ENCODE measurements around the gene OR2M4. TPM values are rescaled to one million over a fixed set of nuclear protein-coding genes. Genes with fewer than 3 reads are reported as not detected.

OR2M4 gene, protein sequence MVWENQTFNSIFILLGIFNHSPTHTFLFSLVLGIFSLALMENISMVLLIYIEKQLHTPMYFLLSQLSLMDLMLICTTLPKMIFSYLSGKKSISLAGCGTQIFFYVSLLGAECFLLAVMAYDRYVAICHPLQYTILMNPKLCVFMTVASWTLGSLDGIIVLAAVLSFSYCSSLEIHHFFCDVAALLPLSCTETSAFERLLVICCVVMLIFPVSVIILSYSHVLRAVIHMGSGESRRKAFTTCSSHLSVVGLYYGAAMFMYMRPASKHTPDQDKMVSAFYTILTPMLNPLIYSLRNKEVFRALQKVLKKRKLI
- total RNA-seq (2012; rRNA removed), result not detected in 2 replicates
- not detected in 2 replicates for polyA plus RNA-seq (2012; rRNA removed)
- polyA plus RNA-seq (2012; cell fraction: cytosol; rRNA removed), result not detected in 2 replicates
- polyA plus RNA-seq (2012; cell fraction: nucleus; rRNA removed; ENCODE audit: low replicate concordance), result not detected in 2 replicates
- Bru-seq, nascent RNA, result not detected
- BruChase-seq, experiment 1, labeled RNA remaining after a 6-hour chase, result not detected
- not detected for BruChase-seq, experiment 2, labeled RNA remaining after a 2-hour chase
- long read RNA-seq, result 0 reads

- H3K56ac ChIP-seq (ENCODE audit: extremely low read depth, insufficient read depth, low read length), result no peak within 1 kb of the TSS
These were observed at the start of gene OR2M4 for GRCh38 chr1:248231117-248231516. Gene OR2M4, plus strand, starts transcription at chr1:248231417. Its CDS starts 7,512 bp downstream, at chr1:248238929.

More at GRCh38 chr1:248231117-248231516, at the start of gene OR2M4:
- no peak within 1 kb of the TSS for H4K91ac ChIP-seq (ENCODE audit: insufficient read depth, low read depth, low read length)
- H2BK120ac ChIP-seq (ENCODE audit: low read depth, low read length), result no peak within 1 kb of the TSS
- H3K23ac ChIP-seq (ENCODE audit: low read depth, low read length), result no peak within 1 kb of the TSS
- no peak within 1 kb of the TSS for H3K18ac ChIP-seq (ENCODE audit: low read depth, low read length)
- dilution Hi-C loops (cut with HindIII; ENCODE audit: low sequenced_read_pairs, unreplicated experiment), result no loop called here
- no peak within 1 kb of the TSS for H2BK15ac ChIP-seq (ENCODE audit: low read depth, low read length)
- no peaks in the 10 kb centered on the region for H3K27me3 ChIP-seq (ENCODE audit: control insufficient read depth, insufficient read depth, low read length)
- peaks cover 10% of the 10 kb centered on the region for H3K9me3 ChIP-seq (ENCODE audit: control insufficient read depth, insufficient read depth, low read length)
- H3K9ac ChIP-seq (ENCODE audit: low read depth, low read length), result no peak within 1 kb of the TSS
- no peaks in the 10 kb centered on the region for H4K20me1 ChIP-seq (ENCODE audit: insufficient read depth, low read length)
- no peak within 1 kb of the TSS for H2AK9ac ChIP-seq (replicated peaks; ENCODE audit: low read depth, low read length, poor library complexity)
- no peak for TF ChIP-seq CEBPB (IDR thresholded peaks at IDR 0.05; ENCODE audit: low read depth, low read length)
- TF ChIP-seq RAD21 (IDR thresholded peaks at IDR 0.05; ENCODE audit: low read length), result no peak
- no peak for TF ChIP-seq SMC3 (IDR thresholded peaks at IDR 0.05; ENCODE audit: low read depth, low read length)
- TF ChIP-seq MXI1 (IDR thresholded peaks at IDR 0.05; ENCODE audit: borderline replicate concordance, low read depth, low read length), result no peak
- TF ChIP-seq, protein P1, sequence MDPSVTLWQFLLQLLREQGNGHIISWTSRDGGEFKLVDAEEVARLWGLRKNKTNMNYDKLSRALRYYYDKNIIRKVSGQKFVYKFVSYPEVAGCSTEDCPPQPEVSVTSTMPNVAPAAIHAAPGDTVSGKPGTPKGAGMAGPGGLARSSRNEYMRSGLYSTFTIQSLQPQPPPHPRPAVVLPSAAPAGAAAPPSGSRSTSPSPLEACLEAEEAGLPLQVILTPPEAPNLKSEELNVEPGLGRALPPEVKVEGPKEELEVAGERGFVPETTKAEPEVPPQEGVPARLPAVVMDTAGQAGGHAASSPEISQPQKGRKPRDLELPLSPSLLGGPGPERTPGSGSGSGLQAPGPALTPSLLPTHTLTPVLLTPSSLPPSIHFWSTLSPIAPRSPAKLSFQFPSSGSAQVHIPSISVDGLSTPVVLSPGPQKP (IDR thresholded peaks at IDR 0.05; ENCODE audit: borderline replicate concordance, low read depth, low read length), result no peak
- no peak for TF ChIP-seq CHD1 (IDR thresholded peaks at IDR 0.05; ENCODE audit: low read depth, low read length)
- TF ChIP-seq BHLHE40 (IDR thresholded peaks at IDR 0.05; ENCODE audit: low read depth, low read length), result no peak
- TF ChIP-seq FOS (IDR thresholded peaks at IDR 0.05; ENCODE audit: low read depth, low read length), result no peak
- no peak for TF ChIP-seq NFE2L2 (IDR thresholded peaks at IDR 0.05; ENCODE audit: low read depth, low read length)
- TF ChIP-seq POLR2A (IDR thresholded peaks at IDR 0.05; ENCODE audit: low read depth, low read length), result no peak
- TF ChIP-seq, protein P2, sequence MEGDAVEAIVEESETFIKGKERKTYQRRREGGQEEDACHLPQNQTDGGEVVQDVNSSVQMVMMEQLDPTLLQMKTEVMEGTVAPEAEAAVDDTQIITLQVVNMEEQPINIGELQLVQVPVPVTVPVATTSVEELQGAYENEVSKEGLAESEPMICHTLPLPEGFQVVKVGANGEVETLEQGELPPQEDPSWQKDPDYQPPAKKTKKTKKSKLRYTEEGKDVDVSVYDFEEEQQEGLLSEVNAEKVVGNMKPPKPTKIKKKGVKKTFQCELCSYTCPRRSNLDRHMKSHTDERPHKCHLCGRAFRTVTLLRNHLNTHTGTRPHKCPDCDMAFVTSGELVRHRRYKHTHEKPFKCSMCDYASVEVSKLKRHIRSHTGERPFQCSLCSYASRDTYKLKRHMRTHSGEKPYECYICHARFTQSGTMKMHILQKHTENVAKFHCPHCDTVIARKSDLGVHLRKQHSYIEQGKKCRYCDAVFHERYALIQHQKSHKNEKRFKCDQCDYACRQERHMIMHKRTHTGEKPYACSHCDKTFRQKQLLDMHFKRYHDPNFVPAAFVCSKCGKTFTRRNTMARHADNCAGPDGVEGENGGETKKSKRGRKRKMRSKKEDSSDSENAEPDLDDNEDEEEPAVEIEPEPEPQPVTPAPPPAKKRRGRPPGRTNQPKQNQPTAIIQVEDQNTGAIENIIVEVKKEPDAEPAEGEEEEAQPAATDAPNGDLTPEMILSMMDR (conservative IDR thresholded peaks at IDR 0.05; ENCODE audit: low read depth, low read length), result no peak
- TF ChIP-seq, protein P3, sequence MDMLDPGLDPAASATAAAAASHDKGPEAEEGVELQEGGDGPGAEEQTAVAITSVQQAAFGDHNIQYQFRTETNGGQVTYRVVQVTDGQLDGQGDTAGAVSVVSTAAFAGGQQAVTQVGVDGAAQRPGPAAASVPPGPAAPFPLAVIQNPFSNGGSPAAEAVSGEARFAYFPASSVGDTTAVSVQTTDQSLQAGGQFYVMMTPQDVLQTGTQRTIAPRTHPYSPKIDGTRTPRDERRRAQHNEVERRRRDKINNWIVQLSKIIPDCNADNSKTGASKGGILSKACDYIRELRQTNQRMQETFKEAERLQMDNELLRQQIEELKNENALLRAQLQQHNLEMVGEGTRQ (IDR thresholded peaks at IDR 0.05; ENCODE audit: low read depth, low read length), result no peak
- no peak for TF ChIP-seq RCOR1 (IDR thresholded peaks at IDR 0.05; ENCODE audit: insufficient replicate concordance, low read length)
- no peak for TF ChIP-seq MAZ (IDR thresholded peaks at IDR 0.05; ENCODE audit: borderline replicate concordance, low read depth, low read length)
- TF ChIP-seq MAFK (IDR thresholded peaks at IDR 0.05; ENCODE audit: low read depth, low read length), result no peak
- H2AFZ ChIP-seq (replicated peaks; ENCODE audit: low read length, poor library complexity), result no peak within 1 kb of the TSS
- no peak within 1 kb of the TSS for H3K4ac ChIP-seq (ENCODE audit: low read depth, low read length)
- no peak within 1 kb of the TSS for H3K4me2 ChIP-seq (ENCODE audit: low read depth, low read length)
- no CpG with 5 or more reads among the region's 2 CpGs for WGBS, 2 experiments (ENCODE audit: extremely low coverage in 2 of 2, insufficient read length in 1 of 2)
- no peak within 1 kb of the TSS for H3K27ac ChIP-seq (ENCODE audit: insufficient read depth, low read length)
- H3K14ac ChIP-seq (replicated peaks; ENCODE audit: low read depth, low read length), result no peak within 1 kb of the TSS
- no peak within 1 kb of the TSS for H2BK20ac ChIP-seq (ENCODE audit: low read depth, low read length)
- no peaks in the 10 kb centered on the region for H3K36me3 ChIP-seq (ENCODE audit: control insufficient read depth, insufficient read depth, low read length)
- H3K4me3 ChIP-seq (ENCODE audit: insufficient read depth, low read depth, low read length), result no peak within 1 kb of the TSS
- POLR2A ChIA-PET (ENCODE audit: unreplicated experiment), result no interaction called here
- no peak within 1 kb of the TSS for H2BK5ac ChIP-seq (ENCODE audit: low read depth, low read length, poor library complexity, severe bottlenecking)
- no peaks in the 10 kb centered on the region for H3K9me1 ChIP-seq (ENCODE audit: insufficient read depth, low read length)
- in situ Hi-C loops (cut with MboI; ENCODE audit: low sequenced_read_pairs), result no loop called here
- no peak for DNase-seq
- no peak within 1 kb of the TSS for H4K5ac ChIP-seq (ENCODE audit: low read depth, low read length)
- CTCF ChIA-PET, result no interaction called here
- H3K4me1 ChIP-seq (ENCODE audit: control insufficient read depth, insufficient read depth, low read length), result no peaks in the 10 kb centered on the region
- ATAC-seq (ENCODE audit: low read depth), result no peak
- H4K8ac ChIP-seq (ENCODE audit: low read depth in 2 of 2, low read length in 2 of 2), result no peak within 1 kb of the TSS
- no peaks in the 10 kb centered on the region for H3K79me1 ChIP-seq (ENCODE audit: low read depth in 1 of 2, low read length in 2 of 2)
- intact Hi-C loops (cut with micrococcal nuclease), result no loop called here
- no TSS peak for BruUV-seq (replicated peaks)
- H2AK5ac ChIP-seq (ENCODE audit: low read depth, low read length), result no peak within 1 kb of the TSS

Data from IMR-90 (cell line).